ENCODE data around the gene MEGF6.

The MEGF6 gene

DNA sequence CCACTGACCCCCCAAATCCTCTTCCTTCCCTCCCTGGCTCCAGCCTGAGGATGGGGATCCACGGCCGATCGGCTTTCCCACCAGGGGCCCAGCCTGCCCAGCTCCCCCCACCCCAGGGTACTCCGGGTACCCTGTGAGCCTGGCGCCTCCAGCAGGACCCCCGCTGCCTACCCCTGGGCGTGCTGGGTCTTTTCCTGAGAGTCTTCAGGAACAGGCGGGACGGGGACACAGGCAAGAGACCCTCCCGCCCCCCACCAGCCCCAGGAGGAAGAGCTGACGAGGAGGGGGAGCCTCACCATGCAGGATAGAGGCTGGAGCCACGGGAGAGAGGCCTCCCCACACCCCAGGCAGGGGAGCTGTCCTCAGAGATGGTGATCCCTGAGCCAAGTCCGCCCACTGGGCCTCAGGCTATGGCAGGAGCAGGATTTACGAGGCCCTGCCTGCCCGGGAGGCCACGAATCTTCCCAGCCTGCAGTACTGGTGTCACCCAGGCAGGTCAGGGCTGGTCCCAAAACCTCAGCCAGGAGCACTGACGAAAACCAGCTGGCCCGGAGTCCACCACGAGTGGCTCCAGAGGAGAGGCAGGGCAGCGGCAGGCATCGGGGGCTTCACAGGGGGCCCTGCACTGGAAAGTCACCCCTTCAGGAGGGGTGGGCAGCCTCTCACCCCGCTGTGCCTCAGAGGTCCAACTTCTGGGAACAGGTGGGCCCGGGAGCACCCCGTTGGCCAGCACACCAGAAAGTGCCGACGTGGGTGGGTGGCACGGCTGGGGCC is 58.0 kb downstream of the MEGF6 start:
- no peak for DNase-seq (ENCODE audit: low read depth in 2 of 2)

GRCh38 chr1:3552751-3553150 is 58.6 kb downstream of the MEGF6 start:
- no peak for DNase-seq (ENCODE audit: low read depth in 2 of 2)

DNA sequence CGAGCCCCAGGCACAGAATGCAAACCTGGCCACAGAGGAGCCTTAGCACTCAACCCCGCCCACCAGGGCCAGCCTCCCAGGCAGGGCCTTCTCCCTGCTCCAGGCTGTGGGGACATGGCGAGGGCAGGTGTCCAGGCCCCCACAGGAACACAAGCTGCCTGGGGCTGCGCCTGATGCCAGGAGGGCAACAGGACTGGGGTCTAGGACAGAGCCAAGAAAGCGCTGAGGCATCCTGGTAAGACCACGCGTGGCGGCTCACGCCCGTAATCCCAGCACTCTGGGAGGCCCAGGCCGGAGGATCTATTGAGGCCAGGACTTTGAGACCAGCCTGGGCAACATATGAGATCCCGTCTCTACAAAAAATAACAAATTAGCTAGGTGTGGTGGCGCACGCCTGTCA is 59.1 kb downstream of the MEGF6 start:
- no peak for DNase-seq (ENCODE audit: low read depth in 2 of 2)

GRCh38 chr1:3551711-3552110 is 59.6 kb downstream of the MEGF6 start:
- no peak for DNase-seq (ENCODE audit: low read depth in 2 of 2)

GRCh38 chr1:3551290-3551678 is 60.0 kb downstream of the MEGF6 start:
- no peak for DNase-seq (ENCODE audit: low read depth in 2 of 2)

GRCh38 chr1:3550511-3551289 is 60.6 kb downstream of the MEGF6 start:
- DNase-seq (ENCODE audit: low read depth in 2 of 2), result no peak

DNA sequence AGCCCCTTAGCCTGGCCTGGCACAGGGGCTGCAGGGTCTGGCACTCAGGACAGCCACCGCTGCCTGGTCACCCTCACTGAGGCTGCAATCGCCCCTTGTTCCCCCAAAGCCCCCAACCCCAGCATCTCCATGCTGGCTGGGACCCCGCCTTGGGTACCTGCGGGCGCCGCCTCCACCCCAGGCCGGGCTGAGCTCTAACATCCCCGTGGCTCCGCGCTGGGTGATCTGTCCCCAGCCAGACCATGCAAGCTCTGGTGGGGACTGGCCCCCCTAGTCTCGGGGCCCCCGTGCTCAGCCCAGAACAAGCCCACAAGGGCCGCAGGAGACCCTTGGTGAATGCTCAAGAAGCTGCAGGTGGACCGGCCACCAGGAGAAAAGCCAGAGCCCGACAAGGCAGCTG is 62.4 kb downstream of the MEGF6 start:
- DNase-seq (ENCODE audit: low read depth in 2 of 2), result no peak

DNA sequence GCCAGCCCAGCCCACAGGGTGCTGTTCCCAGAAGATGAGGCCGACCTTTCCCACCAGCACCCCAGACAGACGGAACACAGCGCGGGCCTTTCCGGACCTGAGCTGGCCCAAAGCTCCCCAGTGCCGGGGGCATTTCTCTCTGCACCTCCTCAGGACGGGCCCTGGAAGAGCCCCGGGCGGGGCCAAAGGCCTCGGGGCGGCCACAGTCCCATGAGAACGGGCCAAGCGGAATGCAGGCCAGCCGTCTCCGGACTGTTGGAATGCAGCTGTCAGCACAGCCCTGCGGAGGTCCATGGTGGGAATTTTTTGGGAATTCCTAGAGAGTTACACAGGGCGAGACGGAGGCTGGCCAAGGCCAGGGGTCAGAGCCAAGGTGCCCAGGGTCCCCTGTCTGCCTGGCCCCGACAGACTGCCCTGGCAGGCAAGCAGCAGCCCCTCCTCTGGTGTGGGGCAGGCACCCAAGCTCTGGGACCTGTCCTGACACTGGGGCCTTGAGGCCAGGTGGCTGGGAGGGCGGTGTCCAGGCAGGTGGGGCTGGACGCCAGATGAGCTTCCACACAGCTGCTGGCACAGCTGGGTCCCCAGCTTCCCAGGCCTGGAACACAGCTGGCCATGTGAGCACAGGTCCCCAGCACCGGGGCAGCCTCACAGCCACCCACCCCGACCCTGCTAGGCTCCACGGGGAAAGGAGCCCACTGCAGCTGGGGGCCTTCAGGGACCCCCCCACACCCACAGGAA is 63.0 kb downstream of the MEGF6 start:
- no peak for DNase-seq (ENCODE audit: low read depth in 2 of 2)

DNA sequence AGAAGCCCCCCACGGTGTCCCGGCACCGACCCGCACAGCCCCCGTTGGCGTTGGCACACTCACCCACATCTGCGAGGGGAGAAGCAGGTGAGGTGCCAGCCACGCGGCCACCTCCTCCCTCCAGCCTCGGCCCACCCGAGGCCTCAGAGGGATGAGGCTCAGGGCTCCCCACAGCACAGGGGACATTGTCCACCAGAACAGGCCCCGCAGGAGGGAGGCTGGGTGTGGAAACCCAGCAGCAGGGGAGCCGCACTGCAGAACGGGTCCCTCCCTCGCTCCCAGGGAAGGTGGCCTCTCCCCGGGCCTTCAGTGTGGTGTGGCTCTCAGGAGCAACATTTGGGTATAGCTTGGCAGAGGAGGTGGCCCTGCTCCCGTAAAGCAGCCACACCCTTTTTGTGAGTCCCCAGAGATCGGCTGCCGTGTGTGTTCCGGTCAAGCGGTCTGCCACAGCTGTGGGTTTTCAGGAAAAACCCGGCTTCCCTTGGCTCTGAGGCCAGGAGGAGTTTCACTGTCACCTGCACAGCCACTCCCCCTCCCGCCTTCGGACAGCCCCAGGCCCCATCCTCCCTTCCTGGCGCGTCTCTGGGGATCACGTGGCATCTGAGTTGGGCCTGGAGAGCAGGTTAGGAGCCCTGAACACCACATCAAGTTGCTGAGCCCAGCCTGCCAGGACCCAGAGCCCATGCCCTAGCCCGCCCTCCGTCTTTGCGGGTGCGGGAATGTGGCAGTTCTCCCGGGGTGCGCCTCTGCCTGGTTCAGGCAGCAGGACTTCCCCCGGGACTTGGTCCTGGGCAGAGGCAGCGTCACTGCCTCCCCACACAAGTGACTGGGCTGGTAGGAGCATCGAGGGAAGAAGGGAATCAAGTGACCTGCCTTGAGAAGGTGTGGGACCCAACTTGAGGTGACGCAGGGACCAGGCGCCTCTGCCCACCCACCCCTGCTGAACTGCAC is 64.0 kb downstream of the MEGF6 start:
- no peak for DNase-seq (ENCODE audit: low read depth in 2 of 2)

- DNase-seq (ENCODE audit: low read depth in 2 of 2), result no peak
Observed at GRCh38 chr1:3546048-3546384, 65.3 kb downstream of the MEGF6 start.

DNA sequence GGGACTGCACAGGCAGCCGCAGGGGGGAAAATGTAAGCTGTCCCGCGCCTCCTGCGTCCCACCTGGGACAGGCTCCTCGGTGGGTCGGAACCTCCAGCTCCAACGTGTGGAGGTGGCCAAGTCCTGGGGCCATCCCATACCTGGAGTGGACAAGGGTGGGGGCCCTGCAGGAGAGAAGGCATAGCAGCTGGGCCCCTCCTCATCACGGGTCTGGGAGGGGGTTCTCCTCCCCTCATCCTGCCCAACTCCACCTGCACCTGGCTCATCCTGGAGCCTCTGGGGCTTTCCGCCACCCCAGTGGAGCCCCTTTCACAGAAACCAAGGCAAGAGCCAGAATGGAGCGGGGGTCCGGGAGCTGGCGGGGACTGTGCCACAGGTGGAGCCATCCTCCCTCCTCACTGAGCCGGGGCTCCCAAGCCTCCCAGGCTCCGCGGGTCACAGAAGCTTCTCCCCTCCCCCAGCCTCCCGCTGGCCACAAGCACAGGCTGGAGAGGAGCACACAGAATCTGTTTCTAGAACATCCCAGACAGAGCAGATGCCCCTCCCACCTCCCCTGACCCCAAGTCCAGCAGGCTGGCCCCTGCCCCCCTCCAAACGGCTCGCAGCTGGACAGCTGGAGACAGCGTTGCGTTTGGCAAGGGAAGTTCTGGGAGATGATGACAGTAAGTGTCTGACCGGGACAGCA is 65.8 kb downstream of the MEGF6 start:
- DNase-seq (ENCODE audit: low read depth in 2 of 2), result no peak

- no peak for DNase-seq (ENCODE audit: low read depth in 2 of 2)
Observed at GRCh38 chr1:3544040-3544977, 67.0 kb downstream of the MEGF6 start.

DNA sequence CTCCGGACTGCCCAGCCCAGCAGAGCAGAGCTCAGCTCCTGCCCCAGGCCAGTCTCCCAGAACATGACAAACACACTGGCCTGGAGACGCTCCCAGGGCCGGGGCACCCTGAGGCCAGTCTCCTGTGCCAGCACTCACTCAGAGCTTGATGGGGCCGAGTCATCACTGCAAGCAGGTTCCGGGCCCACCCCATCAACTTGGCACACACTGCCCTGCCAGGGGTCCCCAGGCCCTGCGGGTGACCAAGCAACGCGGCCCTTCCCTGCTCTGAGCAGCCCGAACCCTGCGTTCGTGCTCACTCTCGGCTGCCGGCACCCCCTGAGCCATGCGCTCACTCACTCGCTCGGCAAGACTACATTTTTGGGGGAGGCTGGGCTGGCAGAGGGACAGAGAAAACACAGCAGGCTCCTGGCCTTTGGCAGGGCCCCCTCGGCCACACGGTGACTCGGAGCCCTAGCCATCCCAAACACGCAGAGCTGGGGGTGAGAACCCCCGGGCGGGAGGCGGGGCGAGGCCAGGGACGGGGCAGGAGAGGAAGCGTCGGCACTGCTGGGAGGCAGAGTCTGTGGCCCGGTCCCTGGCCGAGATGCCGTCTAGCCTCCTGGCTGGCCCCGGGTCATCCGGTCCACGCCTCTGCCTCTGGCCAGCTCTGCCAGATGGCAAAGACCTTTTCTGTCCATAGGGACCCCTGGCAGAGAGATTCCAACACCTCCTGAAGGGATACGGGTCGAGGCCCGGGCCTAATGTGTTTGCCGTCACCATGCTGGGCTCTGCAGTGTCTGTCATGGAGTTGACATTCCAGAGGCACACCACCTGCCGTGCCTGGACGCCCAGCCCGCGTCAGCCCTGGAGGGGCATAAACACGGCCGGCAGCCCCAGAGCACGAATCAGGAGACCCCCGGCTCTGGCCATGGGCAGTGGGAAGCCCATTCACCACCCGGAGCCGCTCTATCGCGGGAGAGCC is 68.0 kb downstream of the MEGF6 start:
- DNase-seq (ENCODE audit: low read depth in 2 of 2), result no peak

GRCh38 chr1:3542676-3543075 is 68.6 kb downstream of the MEGF6 start:
- no peak for DNase-seq (ENCODE audit: low read depth in 2 of 2)

- no peak for DNase-seq (ENCODE audit: low read depth in 2 of 2)
Observed at GRCh38 chr1:3541936-3542335, 69.4 kb downstream of the MEGF6 start.

DNA sequence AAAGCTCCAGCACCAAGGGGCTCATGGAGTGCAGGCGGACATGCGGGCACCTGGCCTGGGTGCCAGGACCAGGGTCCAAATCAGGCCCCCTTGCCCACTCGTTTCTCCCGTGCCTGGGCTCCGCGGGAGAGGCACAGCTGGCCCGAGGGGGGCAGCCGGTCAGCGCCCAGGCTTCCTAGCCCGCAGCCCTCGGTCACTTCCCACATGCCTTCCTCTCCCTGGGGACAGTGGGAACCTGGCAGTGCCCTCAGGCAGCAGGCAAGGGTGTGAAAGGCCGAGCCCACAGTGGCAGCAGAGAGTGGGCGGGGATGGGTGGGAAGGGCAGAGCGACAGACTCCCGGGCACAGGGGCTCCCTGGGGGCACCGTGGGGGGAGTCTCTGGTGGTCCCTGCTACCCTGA is 69.8 kb downstream of the MEGF6 start:
- no peak for DNase-seq (ENCODE audit: low read depth in 2 of 2)

DNA sequence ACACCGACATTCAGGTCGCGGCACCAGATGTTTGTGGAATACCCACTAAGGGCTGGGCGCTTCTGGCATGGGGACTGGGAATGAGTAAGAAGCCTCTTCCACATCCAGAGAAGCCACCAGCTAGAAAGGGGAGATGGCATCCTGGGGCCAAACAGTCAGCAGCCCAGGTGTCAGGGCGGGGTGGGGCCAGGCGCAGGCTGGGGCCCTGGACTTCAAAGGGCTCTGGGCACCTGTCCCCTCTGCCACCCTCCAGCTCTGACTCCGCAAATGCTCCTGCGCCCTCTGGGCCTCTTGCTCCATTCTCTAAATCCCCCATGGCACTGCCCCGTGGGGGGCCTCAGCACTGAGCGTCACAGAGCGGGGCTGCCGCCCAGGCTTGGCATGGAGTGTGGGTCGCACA is 70.4 kb downstream of the MEGF6 start:
- DNase-seq (ENCODE audit: low read depth in 2 of 2), result no peak

DNA sequence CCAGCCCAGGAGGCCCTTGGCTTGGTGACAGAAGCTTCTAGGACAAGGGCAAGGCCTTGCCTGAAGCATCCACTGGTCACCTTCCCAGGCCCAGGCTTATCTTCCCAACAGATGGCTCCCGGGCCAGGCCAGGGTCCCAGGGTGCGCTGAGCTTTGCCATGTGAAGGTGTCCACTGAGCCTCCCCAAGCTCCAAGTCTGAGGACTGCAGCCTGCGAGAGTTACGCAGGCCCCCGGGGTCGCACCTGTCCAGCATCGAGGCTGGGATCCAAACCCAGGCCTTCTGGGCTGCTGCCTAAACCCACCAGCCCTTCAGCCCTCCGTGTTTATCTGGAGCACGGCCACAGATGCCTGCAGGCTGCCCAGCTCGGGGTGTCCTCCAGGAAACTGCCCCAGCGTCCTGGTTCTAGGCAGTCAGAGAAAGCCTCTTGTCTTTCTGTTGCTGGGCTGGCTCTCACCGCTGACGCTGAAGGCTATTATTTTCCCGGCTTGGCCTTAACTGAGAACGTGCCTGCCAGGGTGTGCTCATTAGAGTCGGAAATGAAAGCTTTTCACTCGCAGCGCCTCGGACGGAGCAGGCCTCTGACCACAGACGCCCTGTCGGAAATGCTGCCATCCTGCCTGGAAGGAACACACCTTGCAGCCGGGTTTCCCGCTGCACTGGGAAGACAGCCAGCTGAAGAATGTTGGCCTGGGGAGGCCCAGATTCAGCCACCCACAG is 71.4 kb downstream of the MEGF6 start:
- DNase-seq (ENCODE audit: low read depth in 2 of 2), result no peak
